MCF 10A (cell line): ENCODE results near the gene OPCML. TPM values are rescaled to one million over a fixed set of nuclear protein-coding genes. Genes with fewer than 3 reads are reported as not detected.

ENCODE experiments used
- BruUV-seq: library from RNA; stranded (reverse); fragments of 400-500 nt; replicated peaks from 2 replicates; lab custom pipeline; 2021; lab: Mats Ljungman, UMichigan
- CTCF ChIA-PET: fragments of 300-600 bp; sonication (Branson Sonifier 250); formaldehyde crosslinking; extraction: SDS; loops from one replicate; lab custom pipeline; 2021; ENCODE audit warnings: antibody characterized with exemption, inconsistent platforms; lab: Yijun Ruan, JAX
- POLR2A ChIA-PET: fragments of 300-600, 350-650 bp; sonication (Branson Sonifier 250); formaldehyde crosslinking; extraction: SDS; loops from one replicate; lab custom pipeline; 2020; ENCODE audit warnings: antibody characterized with exemption, inconsistent platforms; lab: Yijun Ruan, JAX
- DNase-seq: peaks from one replicate; pipeline ENCODE4 v3.0.0-alpha.2; 2018; ENCODE audit not compliant: unreplicated experiment
- H3K27ac Mint-ChIP-seq: one replicate; pipeline ENCODE4 v1.8.0; 2022; ENCODE audit warnings: mild to moderate bottlenecking, low read depth, mixed read lengths; ENCODE audit not compliant: unreplicated experiment
- H3K27me3 Mint-ChIP-seq: one replicate; pipeline ENCODE4 v1.8.0; 2022; ENCODE audit warnings: mixed read lengths; ENCODE audit not compliant: insufficient read depth, unreplicated experiment
- H3K36me3 Mint-ChIP-seq: one replicate; pipeline ENCODE4 v1.8.0; 2022; ENCODE audit warnings: mild to moderate bottlenecking, moderate library complexity, mixed read lengths; ENCODE audit not compliant: insufficient read depth, unreplicated experiment
- H3K4me1 Mint-ChIP-seq: one replicate; pipeline ENCODE4 v1.8.0; 2022; ENCODE audit warnings: mixed read lengths; ENCODE audit not compliant: insufficient read depth, unreplicated experiment
- H3K4me3 Mint-ChIP-seq: one replicate; pipeline ENCODE4 v1.8.0; 2022; ENCODE audit warnings: mild to moderate bottlenecking, moderate library complexity, mixed read lengths; ENCODE audit not compliant: unreplicated experiment
- H3K9me3 Mint-ChIP-seq: one replicate; pipeline ENCODE4 v1.8.0; 2022; ENCODE audit warnings: mixed read lengths; ENCODE audit not compliant: unreplicated experiment
- intact Hi-C: fragments of 100-400 bp; cut with micrococcal nuclease; formaldehyde crosslinking; loops from 2 replicates; pipeline ENCODE4 v1.14.1; 2022
- total RNA-seq: library from RNA; stranded (reverse); gene quantifications from 2 replicates; pipeline ENCODE4 v1.2.3, GENCODE V29; 2022
- TF ChIP-seq, protein P1 (sequence below): fragments of 200-600 bp; IDR thresholded peaks from one replicate; pipeline ENCODE4 v1.8.0; 2022; ENCODE audit warnings: antibody characterized with exemption, mild to moderate bottlenecking; ENCODE audit not compliant: unreplicated experiment

The OPCML gene
- total RNA-seq, 1 experiment from 2014 or later = not detected

DNA sequence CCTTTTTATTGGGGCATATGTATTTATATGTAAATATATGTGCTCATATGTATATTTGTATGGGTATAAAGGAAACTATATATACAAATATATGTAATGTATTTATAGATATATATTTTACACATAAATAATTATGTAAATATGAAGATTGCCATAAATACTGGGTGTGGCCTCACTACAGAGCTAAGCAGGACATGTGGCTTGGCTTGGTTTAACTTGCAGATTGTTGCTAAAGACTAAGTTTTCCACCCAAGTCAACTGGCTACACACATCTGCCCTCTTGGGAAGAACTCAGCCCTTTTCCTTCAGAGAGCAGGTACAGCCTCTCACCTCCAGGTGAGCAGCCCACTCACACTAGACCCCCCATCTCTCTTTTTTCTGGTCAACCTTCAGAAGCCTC is 315.5 kb downstream of the OPCML start:
- no peak overlapping the region for H3K4me3 Mint-ChIP-seq
- no peaks in the 10 kb centered on the region for H3K36me3 Mint-ChIP-seq
- H3K27me3 Mint-ChIP-seq = peaks cover 11% of the 10 kb centered on the region
- DNase-seq = no peak
- no TSS peak for BruUV-seq
- intact Hi-C loops = no loop called here
- TF ChIP-seq, protein P1, sequence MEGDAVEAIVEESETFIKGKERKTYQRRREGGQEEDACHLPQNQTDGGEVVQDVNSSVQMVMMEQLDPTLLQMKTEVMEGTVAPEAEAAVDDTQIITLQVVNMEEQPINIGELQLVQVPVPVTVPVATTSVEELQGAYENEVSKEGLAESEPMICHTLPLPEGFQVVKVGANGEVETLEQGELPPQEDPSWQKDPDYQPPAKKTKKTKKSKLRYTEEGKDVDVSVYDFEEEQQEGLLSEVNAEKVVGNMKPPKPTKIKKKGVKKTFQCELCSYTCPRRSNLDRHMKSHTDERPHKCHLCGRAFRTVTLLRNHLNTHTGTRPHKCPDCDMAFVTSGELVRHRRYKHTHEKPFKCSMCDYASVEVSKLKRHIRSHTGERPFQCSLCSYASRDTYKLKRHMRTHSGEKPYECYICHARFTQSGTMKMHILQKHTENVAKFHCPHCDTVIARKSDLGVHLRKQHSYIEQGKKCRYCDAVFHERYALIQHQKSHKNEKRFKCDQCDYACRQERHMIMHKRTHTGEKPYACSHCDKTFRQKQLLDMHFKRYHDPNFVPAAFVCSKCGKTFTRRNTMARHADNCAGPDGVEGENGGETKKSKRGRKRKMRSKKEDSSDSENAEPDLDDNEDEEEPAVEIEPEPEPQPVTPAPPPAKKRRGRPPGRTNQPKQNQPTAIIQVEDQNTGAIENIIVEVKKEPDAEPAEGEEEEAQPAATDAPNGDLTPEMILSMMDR = no peak
- H3K9me3 Mint-ChIP-seq = peaks cover 19% of the 10 kb centered on the region
- no peak overlapping the region for H3K27ac Mint-ChIP-seq
- POLR2A ChIA-PET = no interaction called here
- no peaks in the 10 kb centered on the region for H3K4me1 Mint-ChIP-seq
- CTCF ChIA-PET = no interaction called here

DNA sequence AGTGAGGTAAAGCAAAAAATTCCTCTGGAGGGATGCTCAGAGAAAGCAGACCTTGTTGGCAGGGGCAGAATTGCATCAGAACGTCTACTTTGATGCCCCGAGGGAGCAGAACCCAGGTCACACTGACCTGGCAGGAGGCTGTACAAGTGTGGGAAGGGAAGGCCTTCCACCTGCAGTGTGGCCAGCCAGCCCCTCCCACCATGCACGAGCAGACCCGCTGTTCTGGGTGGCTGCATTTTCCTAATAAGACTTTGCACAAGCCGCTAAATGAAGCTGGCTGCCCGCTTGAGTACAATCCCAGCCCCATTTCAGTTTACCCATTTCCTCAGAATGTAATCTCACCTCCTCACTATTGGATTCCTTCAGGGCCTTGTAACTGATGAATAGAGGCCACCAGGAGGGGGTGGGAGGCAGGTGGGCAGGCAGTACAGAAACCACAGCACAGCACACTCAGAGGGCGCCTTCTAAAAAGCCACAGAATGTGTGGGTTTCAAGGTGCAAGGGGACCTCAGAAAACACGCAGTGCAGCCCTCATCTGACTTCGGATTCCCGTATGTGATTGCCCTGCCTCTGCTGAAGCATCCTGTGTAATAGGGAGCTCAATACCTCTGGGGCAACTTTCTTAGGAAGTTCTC is 316.6 kb downstream of the OPCML start:
- DNase-seq = no peak
- H3K36me3 Mint-ChIP-seq = no peaks in the 10 kb centered on the region
- BruUV-seq = no TSS peak

DNA sequence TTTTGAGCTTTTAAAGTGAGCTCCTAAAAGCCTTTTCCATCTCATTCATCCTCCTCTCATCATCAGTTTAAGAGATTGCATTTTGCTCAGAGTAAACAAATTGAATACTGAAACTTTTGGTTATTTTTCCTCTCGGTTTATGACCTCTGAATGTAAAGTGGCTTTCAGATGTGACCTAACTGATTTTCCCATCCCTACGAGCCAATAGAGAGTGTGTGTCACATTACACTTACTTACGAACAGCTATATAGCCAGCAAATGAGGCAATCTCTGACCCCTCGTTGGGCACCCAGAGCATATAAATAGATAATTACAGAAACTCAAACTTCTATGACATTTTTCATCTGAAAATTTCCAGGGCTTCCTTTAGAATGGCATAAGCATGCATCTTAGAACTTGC is 317.7 kb downstream of the OPCML start:
- H3K27ac Mint-ChIP-seq = no peak overlapping the region
- no TSS peak for BruUV-seq
- no peak overlapping the region for H3K4me3 Mint-ChIP-seq
- intact Hi-C loops = no loop called here
- H3K9me3 Mint-ChIP-seq = peaks cover 20% of the 10 kb centered on the region
- peaks cover 14% of the 10 kb centered on the region for H3K27me3 Mint-ChIP-seq
- ChIA-PET POLR2A (no interaction called here), CTCF (interaction anchor here (0.7 kb wide), 1 partner anchor 134 kb away, joined by 3 read pairs; no protein-coding TSS in a partner anchor)
- H3K36me3 Mint-ChIP-seq = no peaks in the 10 kb centered on the region
- no peaks in the 10 kb centered on the region for H3K4me1 Mint-ChIP-seq
- DNase-seq = no peak
- TF ChIP-seq, protein P1 = no peak

More for the DNA sequence above, 316.6 kb downstream of the OPCML start:
- Mint-ChIP-seq H3K4me3 (no peak overlapping the region), H3K9me3 (peaks cover 20% of the 10 kb centered on the region), H3K27ac (no peak overlapping the region), H3K4me1 (no peaks in the 10 kb centered on the region), H3K27me3 (peaks cover 14% of the 10 kb centered on the region)
- TF ChIP-seq, protein P1 = no peak
- intact Hi-C loops = no loop called here
- CTCF ChIA-PET = no interaction called here
- POLR2A ChIA-PET = no interaction called here

DNA sequence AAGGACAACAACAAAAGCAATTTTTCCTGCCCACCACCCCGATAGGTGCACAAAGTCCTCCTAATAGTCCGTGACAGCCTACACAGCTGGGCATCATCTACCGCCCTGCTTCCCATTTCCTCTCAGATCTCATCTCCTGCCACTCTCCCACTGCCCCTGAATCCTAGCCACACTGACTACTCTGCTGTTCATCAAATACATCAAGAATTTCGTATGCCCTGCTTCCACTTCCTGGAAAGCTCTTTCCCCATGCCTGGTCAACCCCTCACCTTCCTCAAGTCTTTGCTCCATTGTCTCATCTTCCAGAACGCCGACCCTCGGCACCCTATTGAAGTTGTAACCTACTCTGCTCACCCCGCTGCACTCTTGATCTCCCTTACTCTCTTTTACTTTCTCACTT is 320.1 kb downstream of the OPCML start:
- intact Hi-C loops = no loop called here
- DNase-seq = no peak
- H3K9me3 Mint-ChIP-seq = peaks cover 27% of the 10 kb centered on the region
- CTCF ChIA-PET = no interaction called here
- POLR2A ChIA-PET = no interaction called here
- H3K36me3 Mint-ChIP-seq = no peaks in the 10 kb centered on the region
- H3K4me3 Mint-ChIP-seq = no peak overlapping the region
- peaks cover 14% of the 10 kb centered on the region for H3K27me3 Mint-ChIP-seq
- no peaks in the 10 kb centered on the region for H3K4me1 Mint-ChIP-seq
- H3K27ac Mint-ChIP-seq = no peak overlapping the region
- BruUV-seq = no TSS peak
- TF ChIP-seq, protein P1 = no peak
